GM19463 (cell line): Measurements from ENCODE around the gene GFI1.

Experiments used
- ATAC-seq: cut with Tn5 transposase; IDR thresholded peaks from one replicate; pipeline ENCODE4 v1.9.1; 2021; ENCODE audit warnings: mild to moderate bottlenecking, moderate library complexity; ENCODE audit not compliant: unreplicated experiment

The GFI1 gene

DNA sequence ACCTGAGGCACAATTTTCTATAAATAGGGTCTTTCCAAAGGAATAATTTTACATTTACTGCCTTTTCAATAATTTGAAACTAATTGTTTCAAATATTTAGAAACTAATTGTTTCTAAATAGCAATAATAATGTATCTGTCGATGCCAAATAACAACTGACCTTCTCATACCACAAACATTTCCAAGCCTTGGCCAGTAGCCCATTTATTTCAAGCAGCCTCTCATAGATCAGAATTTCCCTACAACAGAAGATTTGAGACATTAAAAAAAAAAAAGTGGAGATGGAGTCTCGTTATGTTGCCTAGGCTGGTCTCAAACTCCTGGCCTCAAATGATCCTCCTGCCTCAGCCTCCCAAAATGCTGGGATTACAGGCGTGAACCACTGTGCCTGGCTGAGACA, 2.1 kb upstream of the GFI1 start:
- no peak for ATAC-seq

DNA sequence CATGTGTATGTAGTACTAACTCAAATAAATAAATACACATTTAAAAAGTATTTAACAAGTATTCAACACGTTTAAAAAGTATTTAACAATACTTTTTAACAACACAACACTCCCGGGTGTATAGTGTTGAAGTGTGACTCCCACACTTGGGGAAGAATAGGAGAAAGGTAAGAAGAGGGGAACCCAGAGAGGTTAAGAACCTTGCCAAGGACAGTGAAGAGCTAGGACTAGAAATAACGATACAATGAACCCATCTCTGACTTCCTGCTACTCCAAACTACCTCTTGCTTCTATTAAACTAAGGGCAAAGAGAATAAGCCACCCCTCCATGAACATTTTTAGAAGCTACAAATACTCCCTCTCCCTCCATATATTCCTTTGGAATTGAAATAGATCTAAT, 1.7 kb upstream of the GFI1 start:
- no peak for ATAC-seq

DNA sequence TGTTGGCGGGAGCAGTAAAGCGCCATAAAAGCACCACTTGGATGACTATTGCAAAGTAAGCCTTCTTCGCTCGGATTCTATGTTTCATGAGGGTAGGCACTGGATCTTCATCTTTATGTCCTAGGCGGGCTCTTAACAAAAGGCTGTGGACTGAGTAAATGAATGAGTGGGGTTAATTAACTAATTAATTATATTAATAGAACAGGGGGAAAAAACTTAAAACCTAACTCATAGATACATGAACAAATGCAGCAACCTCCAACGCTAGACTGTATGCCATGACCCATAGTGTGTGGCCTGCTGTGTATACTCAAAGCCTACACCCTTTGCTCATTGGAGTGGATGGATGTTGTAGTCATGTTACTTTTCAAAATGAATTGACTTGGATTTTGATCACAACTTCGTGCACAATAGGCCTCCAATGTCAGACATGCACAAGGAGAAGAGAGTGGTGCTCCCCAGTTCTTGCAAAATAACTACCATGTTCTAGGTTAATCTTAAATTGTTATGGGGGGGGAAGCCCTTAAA, 417 bp upstream of the GFI1 start:
- no peak for ATAC-seq

DNA sequence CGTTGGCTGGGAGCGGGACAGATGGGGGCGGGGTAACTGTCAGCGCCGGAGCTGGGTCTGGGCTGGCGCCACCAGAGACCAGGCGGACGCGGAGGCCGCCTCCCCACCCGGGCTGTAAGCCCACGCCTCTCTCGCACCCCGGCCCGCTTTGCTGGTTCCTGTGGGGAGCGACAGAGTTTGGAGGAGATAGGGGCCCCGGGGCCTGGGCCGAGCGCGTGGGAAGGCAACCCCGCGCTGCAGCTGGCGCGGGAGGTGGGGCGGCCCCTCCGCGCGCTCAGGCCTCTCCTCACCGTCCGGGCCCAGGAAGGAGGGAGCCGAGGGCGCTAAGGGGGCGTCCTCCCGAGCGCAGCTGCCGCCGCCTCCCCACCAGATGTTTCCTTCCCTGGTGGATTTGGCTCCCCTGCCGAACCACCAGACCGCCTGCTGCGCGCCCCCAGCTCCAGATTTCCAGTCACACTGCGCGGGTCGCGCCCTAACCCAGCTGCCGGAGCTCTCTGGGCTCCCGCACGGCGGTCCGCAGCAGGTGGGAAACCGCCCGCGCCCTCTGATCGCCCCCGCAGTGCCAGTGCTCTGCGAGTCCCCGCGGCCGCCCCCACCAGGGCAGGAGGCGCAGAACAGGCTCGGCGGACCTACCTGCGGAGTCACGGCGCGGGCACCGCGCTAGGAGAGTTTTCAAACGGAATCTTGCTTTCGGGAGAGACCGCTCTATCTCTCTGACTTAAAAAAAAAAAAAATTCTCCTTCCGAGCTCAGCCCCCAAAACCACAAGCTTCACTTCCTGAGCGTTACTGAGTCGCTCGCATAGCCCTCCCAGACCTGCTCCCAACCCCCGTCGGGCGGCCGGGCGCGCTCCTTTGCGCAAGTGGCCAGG, 1.1 kb downstream of the GFI1 start:
- peak; percentile 42 for ATAC-seq

DNA sequence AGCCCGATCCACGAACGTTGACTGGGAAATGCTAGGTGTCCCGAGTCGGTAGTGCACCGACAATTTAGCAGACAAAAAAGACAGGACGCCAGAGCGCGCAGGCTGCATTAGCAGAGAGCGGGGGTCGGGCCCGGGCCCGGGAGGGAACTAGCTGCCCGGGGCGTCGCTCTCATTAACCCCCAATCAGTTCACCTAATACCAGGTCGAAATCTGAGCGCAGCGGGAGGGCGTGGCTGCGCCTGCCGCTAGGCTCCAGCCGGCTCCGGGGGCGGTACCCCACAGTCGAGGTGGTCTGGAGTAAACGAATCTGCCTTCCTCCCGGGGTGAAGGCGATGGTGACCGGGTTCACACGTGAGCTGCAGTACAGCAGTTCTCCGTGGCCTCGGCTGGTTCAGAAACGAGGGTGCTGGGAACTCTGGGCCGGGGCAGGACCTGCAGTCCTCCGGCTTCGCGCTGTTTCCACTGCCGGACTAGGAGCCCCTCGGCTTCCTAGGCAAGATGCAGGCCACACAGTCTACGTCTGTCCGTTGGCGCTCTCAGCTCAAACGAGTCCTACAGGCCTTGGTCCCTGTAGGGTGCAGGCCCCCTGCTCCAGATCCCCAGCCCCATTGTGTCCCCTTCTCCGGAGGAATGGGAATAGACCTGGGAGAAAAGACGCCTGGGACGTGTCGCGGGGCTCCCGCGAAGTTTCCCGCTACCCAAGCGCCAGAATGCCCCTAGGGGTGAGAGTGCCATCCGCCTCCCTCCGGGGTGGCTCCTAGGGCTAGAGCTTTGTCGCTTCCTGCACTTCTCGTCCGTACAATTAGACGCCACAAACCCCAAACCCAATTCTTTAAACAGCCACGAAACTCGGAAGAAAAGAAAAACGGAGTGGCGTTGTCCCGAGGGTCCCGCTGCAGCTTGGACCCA, 2.0 kb downstream of the GFI1 start:
- ATAC-seq: peak; percentile 20

DNA sequence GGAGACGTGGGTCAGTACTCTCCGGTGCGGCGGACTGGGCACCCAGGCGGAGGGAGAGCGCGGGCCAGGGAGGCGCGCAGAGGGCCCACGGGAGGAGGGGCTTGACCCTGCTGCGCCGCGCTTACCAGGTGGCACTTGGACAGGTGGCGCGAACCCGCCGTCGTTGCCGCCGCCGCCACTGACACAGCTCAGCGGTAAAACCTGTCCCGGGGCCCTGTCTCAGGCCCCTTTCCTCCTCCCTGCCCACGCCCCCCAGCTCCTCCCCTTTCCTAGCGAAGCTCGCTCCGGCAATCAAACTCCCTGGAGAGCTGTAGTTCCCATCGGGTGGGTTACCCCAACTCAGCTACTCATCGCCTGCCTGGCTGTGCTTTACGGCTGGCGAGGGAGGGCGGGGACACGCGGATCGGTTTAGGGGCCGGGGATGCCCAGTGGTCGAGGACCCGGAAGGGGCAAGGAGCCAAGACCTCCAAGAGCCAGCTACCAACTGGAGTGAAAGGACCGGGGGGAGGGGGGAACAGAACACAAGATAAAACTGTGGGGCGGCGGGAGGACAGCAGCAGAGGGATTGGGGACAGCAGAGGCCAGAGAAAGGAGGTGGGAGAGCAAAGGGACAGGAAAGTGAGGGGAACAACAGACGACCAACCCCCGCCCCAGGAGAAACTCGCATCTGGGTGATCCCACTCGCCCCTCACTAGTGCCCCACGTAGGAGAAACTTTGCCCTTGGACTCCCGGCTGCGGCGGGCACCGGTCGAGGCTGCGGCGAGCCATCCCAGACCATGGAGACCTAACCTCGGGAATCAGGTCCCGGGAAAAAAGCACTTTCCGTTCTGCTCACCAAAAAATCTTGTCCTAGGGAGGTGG, 2.9 kb downstream of the GFI1 start:
- peak; percentile 14 for ATAC-seq

DNA sequence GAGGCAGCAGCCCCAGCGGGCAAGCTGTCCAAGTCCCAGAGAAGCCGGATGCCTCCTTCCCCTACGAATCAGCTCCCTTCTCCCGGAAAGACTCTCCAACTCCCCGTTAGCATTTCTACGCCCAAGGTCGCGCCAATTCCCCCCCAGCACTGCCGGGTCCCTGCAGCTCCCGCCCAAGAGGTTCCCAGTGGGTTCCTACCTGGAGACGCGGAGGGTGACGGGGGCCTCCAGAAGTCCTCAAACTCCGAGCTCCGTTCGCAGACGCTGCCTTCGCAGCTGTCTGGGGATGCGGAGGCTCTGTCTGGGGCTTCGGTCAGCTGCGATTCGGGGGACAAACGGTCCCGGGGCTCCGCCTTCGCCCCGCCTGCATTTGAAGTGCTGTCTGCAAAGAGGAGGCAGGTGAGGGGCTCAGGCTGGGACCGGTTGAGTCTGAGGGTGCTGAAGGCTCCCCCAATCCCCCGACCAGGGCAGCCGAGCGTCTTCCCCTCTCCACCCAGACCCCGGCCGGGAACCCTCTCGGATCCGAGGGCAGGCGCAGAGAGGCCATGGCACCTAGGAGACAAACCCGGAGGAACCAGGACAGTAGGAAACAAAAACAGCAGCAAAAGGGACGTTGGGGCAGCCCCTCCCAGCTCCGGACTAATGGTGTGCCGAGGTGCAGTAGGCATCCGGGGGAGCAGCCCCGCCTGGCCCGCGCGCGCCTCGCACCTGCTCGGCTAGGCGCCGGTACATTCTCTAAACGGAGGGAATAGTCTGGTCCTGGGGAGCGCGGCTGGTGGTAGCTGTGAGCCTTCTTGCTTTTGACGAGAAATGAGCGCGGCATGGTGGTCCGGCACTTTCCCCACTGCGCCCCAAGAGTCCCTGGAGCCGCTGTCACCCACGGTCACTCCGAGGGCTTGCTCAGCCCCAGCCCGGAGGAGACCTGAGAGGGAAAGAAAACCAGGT, 3.8 kb downstream of the GFI1 start:
- ATAC-seq: no peak

DNA sequence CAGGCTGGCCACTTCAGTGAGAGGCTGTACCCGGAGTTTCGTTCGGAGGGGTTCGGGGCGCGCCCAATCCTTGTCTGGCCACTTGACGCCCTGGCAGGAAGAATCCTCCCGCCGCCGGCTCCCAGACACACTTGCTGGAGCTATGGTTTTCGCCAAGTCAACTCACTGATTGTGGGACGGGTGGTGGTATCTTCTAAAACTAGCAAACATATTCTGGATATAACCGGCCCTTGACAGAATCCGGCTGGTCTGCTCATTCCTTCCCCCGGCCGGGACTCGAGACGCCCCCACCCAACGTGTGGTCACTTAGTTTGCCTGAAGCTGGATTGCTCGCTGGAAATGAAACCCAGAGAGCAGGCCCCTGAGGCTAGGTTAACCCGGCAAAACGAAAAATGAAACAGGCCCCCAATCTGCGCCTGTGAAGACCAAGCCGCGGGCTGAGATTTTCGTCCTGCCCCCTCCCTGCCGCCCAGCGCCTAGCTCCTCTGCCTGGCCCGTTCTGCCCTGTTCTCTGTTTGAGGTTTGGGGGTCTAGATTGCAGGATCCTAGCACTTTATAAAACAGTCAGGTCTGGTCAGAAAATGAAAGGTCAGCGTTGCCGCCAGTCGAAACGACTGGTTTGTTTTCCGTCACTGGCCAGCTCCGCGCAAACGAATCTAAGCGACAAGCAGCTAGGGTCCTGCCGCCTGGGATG, 4.6 kb downstream of the GFI1 start:
- ATAC-seq: no peak

DNA sequence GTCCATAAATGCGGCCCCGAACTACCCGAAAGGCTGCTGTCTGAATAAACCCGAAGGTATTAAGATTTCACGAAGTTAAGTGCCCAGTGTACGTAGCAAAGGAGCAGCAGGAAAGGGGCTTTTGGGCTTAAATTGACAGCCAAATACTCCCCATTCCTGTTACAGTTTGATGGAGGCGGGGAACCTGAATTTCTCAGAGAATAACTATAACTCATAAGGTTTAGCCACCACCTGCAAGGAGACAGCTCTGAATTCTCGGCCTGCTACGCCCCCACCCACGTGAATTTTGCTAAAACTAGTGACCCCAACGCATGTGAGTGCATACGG, 5.2 kb downstream of the GFI1 start:
- no peak for ATAC-seq

DNA sequence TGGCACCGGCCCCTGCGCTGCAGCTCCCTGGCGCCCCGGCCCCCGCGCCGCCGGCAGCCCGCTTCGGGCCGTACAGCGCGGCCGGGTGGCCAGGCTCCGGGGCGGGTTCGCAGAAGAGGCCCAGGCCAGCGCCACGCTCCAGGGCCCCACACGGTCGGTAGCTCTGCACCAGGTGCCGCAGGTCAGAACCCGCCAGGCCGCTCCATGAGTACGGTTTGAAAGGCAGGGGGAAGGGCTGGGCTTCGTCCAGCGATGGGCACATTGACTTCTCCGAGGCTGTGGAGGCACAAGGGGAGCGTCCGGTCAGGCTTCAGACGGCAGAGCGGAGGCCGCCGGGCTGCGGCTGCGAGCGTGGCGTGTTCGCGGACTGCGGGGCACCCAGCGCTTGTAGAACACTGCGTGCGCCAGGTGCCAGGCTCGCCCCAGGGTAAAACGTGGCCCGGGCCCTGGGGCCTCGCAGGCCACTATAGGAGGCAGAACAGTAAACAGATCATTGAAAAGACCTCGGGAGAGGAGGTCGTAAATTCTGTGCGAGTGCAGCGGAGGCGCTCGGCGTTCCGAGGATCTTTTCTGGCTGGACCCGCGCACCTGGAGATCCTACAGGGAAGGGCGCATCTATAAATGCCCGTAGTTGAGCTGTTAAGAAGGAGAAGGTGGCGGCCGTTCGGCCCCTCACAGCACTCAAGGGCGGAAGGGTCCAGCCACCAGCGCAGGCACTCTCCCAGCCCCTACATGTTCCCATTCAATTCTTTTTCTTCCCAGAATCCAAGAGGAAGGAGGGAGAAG, 5.7 kb downstream of the GFI1 start:
- ATAC-seq: no peak

DNA sequence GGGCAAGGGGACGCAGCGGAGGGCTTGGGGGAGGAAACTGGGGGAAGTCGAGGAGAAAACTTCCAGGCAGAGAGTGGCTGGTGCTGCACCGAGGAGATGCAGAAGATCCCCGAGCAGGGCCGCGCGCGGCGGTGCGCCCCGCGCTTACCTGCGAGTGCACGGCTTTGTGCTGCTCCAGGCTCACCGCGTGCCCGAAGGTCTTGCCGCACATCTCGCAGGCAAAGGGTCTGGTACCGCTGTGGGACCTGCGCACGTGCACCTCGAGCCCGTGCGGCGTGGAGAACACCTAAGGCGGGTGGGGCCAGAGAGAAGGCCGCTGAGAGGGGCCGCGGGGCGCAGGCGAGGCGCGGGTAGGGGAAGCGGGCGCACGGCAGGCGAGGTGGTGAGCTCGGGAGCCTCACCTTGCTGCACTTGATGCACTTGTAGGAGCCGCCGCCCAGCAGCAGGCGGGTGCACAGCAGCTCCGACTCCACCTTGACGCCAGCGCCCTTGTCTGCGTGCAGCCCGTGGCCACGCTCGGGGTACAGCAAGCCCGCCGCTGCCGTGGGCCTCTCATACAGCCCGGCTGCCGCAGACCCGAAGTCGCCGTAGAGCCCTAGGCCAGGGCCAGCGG, 6.4 kb downstream of the GFI1 start:
- no peak for ATAC-seq

DNA sequence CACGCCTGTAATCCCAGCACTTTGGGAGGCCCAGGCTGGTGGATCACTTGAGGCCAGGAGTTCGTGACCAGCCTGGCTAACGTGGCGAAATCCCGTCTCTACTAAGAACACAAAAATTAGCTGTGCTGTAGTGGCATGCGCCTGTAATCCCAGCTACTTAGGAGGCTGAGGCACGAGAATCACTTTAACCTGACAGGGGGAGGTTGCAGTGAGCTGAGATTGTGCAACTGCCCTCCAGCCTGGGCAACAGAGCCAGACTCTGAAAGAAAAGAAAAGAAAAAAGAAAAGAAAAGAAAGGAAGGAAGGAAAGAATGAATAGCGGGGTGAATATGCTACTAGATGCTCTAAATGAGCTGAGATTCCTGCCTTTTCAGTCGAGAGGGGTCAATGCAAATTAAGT, 7.1 kb downstream of the GFI1 start:
- ATAC-seq: no peak

DNA sequence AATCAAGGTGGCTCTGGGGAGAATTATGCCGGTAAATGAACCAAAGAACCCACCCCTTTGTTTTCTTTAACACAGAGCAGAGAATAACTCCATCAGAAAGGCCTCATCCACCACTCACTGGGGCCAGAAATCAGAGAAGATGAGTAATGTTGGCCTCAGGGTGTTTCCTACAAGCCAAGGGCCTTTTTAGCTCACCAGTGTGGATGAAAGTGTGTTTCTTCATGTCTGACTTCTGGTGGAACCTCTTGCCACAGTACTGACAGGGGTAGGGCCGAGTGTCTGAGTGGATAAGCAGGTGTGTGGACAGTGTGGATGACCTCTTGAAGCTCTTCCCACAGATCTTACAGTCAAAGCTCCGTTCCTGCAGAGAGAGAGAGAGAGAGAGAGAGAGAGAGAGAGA, 8.3 kb downstream of the GFI1 start:
- ATAC-seq: no peak

DNA sequence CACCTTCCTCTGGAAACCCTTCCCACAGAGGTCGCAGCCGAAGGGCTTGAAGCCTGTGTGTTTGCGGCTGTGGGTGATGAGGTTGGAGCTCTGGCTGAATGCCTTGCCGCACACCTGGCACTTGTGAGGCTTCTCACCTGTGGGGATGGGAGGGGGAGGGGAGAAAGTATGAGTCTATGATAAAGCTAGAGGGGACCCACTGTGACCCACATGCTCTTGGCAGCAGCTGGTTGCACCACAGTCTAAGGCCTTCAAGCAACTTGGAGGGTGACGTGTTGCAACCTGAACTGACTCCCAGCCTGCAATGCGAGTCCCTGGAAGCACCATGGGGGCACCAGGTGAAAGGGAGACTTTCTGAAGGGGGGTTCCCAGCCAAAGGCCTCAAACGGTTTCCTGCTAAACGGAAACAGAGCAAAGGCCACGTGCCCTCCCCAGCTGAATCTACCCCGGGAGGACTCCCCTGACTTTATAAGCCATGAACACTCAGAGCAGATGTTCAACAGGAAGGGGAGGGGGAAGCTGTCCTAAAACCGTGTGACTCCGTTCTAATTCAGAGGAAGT, 10.6 kb downstream of the GFI1 start:
- ATAC-seq: peak; percentile 53

DNA sequence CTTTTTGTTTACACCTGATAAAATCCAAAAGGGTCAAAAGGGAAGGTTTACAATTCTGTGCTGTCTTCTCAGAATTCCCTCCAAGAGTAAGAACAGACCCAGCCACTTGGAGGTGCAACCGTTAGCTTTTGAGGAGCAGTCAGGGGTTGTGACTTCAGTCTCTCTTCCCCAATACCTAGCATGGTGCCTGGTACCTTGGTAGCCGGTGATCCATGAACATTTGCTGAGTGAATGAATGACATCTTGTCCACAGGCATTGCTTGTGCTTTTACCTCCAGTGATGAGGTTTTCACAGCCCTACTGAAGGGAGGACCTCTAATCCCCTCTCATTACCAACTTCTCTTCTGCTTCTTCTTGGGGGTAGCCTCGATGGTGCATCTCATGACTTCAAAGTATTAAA, 11.7 kb downstream of the GFI1 start:
- ATAC-seq: no peak

DNA sequence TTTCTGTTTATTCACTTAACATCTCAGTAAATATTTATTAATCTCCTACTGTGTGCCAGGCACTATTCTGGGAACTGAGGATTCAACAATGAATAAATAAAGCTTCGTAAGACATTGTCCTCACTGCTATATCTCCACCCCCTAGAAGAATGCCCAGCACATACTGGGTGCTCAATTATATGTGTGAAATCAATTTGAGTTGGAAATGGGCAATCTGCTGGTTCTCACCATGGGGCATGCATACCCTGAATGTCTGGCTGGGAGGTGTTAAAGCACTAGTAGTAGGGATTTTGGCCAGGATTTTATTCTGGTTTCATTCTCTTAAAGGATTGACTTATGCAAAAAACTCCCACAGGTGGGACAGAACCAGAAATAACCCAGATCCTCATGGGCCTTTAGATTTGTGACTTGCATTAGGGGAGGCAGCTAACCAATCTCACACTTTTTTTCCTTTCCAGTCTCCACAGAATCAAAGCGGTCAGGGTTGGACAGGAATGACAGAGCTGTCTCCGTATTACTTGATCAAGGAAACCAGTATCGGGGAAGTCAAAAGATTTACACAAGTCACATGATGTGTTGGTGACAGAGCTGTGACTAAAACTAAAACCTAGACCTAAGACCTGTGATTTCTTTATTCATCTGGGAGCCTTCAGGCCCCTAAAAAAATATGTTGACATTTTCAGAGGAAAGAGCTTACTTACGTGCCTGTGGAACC, 12.8 kb downstream of the GFI1 start:
- ATAC-seq: peak; percentile 59

DNA sequence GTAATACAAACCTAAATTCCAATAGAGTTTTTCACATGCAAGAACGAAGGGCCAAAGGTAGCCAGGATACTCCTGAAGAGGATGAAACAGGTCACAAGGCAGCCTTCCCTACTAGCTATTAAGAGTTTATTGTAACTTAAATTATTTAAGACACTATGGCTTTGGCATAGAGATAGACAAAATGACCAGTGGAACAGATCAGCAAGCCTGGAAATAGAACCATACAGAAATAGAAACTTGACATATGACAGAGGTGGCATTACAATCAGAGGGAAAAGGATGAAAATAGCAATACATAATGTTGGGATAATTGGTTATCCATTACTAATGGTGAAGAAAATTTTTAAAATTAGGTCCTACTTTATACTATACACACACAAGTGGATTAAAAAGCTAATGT, 16.5 kb downstream of the GFI1 start:
- no peak for ATAC-seq
